GM21367 (cell line): ENCODE data around the gene FMNL2.

Experiments used
- ATAC-seq: cut with Tn5 transposase; IDR thresholded peaks from one replicate; pipeline ENCODE4 v1.9.1; 2021; ENCODE audit not compliant: unreplicated experiment

The FMNL2 gene

GRCh38 chr2:152548111-152548875 lies 213.3 kb downstream of the FMNL2 start:
- no peak for ATAC-seq

- ATAC-seq, result no peak
Observed at GRCh38 chr2:152548996-152549395, 214.0 kb downstream of the FMNL2 start.

- ATAC-seq, result no peak
Observed at GRCh38 chr2:152549423-152549822, 214.4 kb downstream of the FMNL2 start.

GRCh38 chr2:152550386-152550785 lies 215.4 kb downstream of the FMNL2 start:
- ATAC-seq, result no peak

- ATAC-seq, result no peak
Observed at GRCh38 chr2:152552888-152553287, 217.9 kb downstream of the FMNL2 start.

- no peak for ATAC-seq
Observed at GRCh38 chr2:152553518-152553917, 218.5 kb downstream of the FMNL2 start.

- ATAC-seq, result no peak
Observed at GRCh38 chr2:152555048-152555447, 220.1 kb downstream of the FMNL2 start.

GRCh38 chr2:152556506-152556905 lies 221.5 kb downstream of the FMNL2 start:
- no peak for ATAC-seq

GRCh38 chr2:152557273-152557888 lies 222.4 kb downstream of the FMNL2 start:
- ATAC-seq, result no peak

- peak; percentile 74 for ATAC-seq
Observed at GRCh38 chr2:152558158-152558984, 223.4 kb downstream of the FMNL2 start.

GRCh38 chr2:152559008-152559407 lies 224.0 kb downstream of the FMNL2 start:
- peak; percentile 29 for ATAC-seq

GRCh38 chr2:152560166-152560565 lies 225.2 kb downstream of the FMNL2 start:
- no peak for ATAC-seq

GRCh38 chr2:152560873-152561595 lies 226.1 kb downstream of the FMNL2 start:
- ATAC-seq, result no peak

GRCh38 chr2:152562198-152562884 lies 227.4 kb downstream of the FMNL2 start:
- ATAC-seq, result no peak

GRCh38 chr2:152563764-152564163 lies 228.8 kb downstream of the FMNL2 start:
- ATAC-seq, result no peak

GRCh38 chr2:152564754-152565551 lies 230.0 kb downstream of the FMNL2 start:
- peak; percentile 85 for ATAC-seq

GRCh38 chr2:152565884-152566727 lies 231.1 kb downstream of the FMNL2 start:
- ATAC-seq, result peak; percentile 67

GRCh38 chr2:152566728-152567069 lies 231.7 kb downstream of the FMNL2 start:
- no peak for ATAC-seq

- no peak for ATAC-seq
Observed at GRCh38 chr2:152568531-152568930, 233.6 kb downstream of the FMNL2 start.
